Osteoblast (primary cell): ENCODE measurements around the gene SAXO1. TPM values are rescaled to one million over a fixed set of nuclear protein-coding genes. Genes with fewer than 3 reads are reported as not detected.

Experiments
- DNase-seq: peaks from one replicate; pipeline ENCODE4 v3.0.0; 2011; ENCODE audit warnings: low spot score, mixed read lengths; ENCODE audit not compliant: insufficient read length; ENCODE audit errors: missing footprints
- H2AFZ ChIP-seq: 2 replicates; pipeline ENCODE4 v1.6.0; 2011; ENCODE audit warnings: mild to moderate bottlenecking, low read length
- H3K27ac ChIP-seq: 2 replicates; pipeline ENCODE4 v1.5.1; 2011; ENCODE audit warnings: mild to moderate bottlenecking, low read depth, low read length, moderate library complexity
- H3K27me3 ChIP-seq: 2 replicates; pipeline ENCODE4 v1.6.0; 2012; ENCODE audit warnings: mild to moderate bottlenecking, control low read depth, inconsistent platforms, low read length, moderate library complexity; ENCODE audit not compliant: insufficient read depth
- H3K36me3 ChIP-seq: 2 replicates; pipeline ENCODE4 v1.5.1; 2011; ENCODE audit warnings: mild to moderate bottlenecking, low read length, control low read depth, moderate library complexity; ENCODE audit not compliant: insufficient read depth
- H3K4me1 ChIP-seq: 2 replicates; pipeline ENCODE4 v1.5.1; 2011; ENCODE audit warnings: mild to moderate bottlenecking, low read length, control low read depth, moderate library complexity; ENCODE audit not compliant: insufficient read depth
- H3K4me2 ChIP-seq: 2 replicates; pipeline ENCODE4 v1.6.0; 2011; ENCODE audit warnings: mild to moderate bottlenecking, low read length; ENCODE audit not compliant: insufficient read depth
- H3K4me3 ChIP-seq: fragments of 200-600 bp; sonication (generic); 3 replicates; pipeline ENCODE4 v1.5.1; 2012; ENCODE audit warnings: mild to moderate bottlenecking, low read length, inconsistent platforms; ENCODE audit not compliant: insufficient read depth
- H3K79me2 ChIP-seq: 2 replicates; pipeline ENCODE4 v1.6.0; 2012; ENCODE audit warnings: mild to moderate bottlenecking, low read length, control low read depth, inconsistent platforms; ENCODE audit not compliant: insufficient read depth
- H3K9me3 ChIP-seq: 2 replicates; pipeline ENCODE4 v1.5.1; 2011; ENCODE audit warnings: low read depth, low read length, control low read depth
- H4K20me1 ChIP-seq: 2 replicates; pipeline ENCODE4 v1.6.0; 2012; ENCODE audit warnings: mild to moderate bottlenecking, low read length, control low read depth; ENCODE audit not compliant: insufficient read depth
- total RNA-seq: library from RNA; depleted of rRNA; stranded (reverse); fragments of >200 nt; gene quantifications from 2 replicates; pipeline ENCODE4 v1.2.3, GENCODE V29; 2012
- TF ChIP-seq, protein P1 (sequence below): IDR thresholded peaks from 2 replicates; pipeline ENCODE4 v1.5.1; 2011; ENCODE audit warnings: mild to moderate bottlenecking, low read depth, low read length, moderate library complexity; ENCODE audit errors: extremely low read depth

Gene SAXO1
- total RNA-seq, 1 donor, result under 0.01 TPM

DNA sequence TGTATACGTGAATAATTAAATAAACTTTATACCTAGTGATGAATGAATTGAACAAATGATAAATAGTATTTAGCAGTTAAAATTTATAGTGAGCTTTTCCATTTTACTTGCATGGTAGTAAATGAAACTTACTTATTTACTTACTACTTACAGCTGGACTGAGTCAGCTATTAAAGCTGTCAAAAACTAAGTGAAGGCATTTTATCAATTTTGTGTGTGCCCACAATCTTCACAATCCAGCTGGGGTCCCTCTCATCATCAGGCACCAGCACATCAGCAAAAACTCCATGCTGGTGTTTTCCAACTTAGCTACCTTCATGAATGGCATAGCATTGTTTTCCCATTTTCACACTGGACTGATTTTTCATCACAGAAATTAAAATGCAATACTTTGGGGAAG, 81.1 kb downstream of the SAXO1 start:
- DNase-seq, result no peak
- H3K79me2 ChIP-seq, result no peaks in the 10 kb centered on the region
- peaks cover 3% of the 10 kb centered on the region for H3K4me1 ChIP-seq
- no peak overlapping the region for H3K4me3 ChIP-seq
- H3K27me3 ChIP-seq, result peaks cover 13% of the 10 kb centered on the region
- H3K36me3 ChIP-seq, result no peaks in the 10 kb centered on the region
- H3K9me3 ChIP-seq, result no peaks in the 10 kb centered on the region
- no peak overlapping the region for H2AFZ ChIP-seq
- no peak overlapping the region for H3K4me2 ChIP-seq
- TF ChIP-seq, protein P1, sequence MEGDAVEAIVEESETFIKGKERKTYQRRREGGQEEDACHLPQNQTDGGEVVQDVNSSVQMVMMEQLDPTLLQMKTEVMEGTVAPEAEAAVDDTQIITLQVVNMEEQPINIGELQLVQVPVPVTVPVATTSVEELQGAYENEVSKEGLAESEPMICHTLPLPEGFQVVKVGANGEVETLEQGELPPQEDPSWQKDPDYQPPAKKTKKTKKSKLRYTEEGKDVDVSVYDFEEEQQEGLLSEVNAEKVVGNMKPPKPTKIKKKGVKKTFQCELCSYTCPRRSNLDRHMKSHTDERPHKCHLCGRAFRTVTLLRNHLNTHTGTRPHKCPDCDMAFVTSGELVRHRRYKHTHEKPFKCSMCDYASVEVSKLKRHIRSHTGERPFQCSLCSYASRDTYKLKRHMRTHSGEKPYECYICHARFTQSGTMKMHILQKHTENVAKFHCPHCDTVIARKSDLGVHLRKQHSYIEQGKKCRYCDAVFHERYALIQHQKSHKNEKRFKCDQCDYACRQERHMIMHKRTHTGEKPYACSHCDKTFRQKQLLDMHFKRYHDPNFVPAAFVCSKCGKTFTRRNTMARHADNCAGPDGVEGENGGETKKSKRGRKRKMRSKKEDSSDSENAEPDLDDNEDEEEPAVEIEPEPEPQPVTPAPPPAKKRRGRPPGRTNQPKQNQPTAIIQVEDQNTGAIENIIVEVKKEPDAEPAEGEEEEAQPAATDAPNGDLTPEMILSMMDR, result no peak
- H4K20me1 ChIP-seq, result no peaks in the 10 kb centered on the region
- H3K27ac ChIP-seq, result no peak overlapping the region

DNA sequence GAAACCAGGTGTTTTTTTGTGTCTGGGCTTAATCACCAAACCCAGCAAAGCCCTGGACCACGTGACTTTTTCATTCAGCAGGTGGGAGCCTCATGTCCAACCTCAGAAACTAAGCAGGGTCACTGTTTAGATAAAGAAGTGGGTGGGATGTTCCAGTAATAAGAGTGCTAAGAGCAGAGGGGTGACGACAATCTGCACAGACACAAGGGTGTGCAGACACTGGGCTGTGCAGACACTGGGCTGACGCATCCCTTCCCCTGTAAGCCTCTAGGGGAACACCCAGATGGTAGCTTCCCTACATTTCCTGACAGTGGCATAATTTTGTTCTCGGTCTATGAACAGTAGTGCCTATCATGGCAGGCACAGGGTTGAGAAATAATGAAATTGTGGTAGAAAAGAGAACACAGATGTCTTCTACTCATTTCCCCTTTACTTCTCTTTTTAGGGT, 85.1 kb downstream of the SAXO1 start:
- no peaks in the 10 kb centered on the region for H3K9me3 ChIP-seq
- no peak overlapping the region for H3K27ac ChIP-seq
- H3K36me3 ChIP-seq, result no peaks in the 10 kb centered on the region
- H3K27me3 ChIP-seq, result peaks cover 6% of the 10 kb centered on the region
- H3K79me2 ChIP-seq, result no peaks in the 10 kb centered on the region
- no peak for DNase-seq
- no peaks in the 10 kb centered on the region for H4K20me1 ChIP-seq
- H3K4me3 ChIP-seq, result no peak overlapping the region
- H2AFZ ChIP-seq, result no peak overlapping the region
- H3K4me2 ChIP-seq, result no peak overlapping the region
- peaks cover 3% of the 10 kb centered on the region for H3K4me1 ChIP-seq
- TF ChIP-seq, protein P1, result no peak

GRCh38 chr9:18942801-18943200, 90.2 kb downstream of the SAXO1 start:
- no peak overlapping the region for H2AFZ ChIP-seq
- DNase-seq, result no peak
- no peaks in the 10 kb centered on the region for H3K79me2 ChIP-seq
- H3K9me3 ChIP-seq, result no peaks in the 10 kb centered on the region
- no peak overlapping the region for H3K4me2 ChIP-seq
- TF ChIP-seq, protein P1, result no peak
- H3K36me3 ChIP-seq, result no peaks in the 10 kb centered on the region
- no peaks in the 10 kb centered on the region for H3K27me3 ChIP-seq
- H3K4me3 ChIP-seq, result no peak overlapping the region
- H3K27ac ChIP-seq, result no peak overlapping the region
- no peaks in the 10 kb centered on the region for H3K4me1 ChIP-seq
- H4K20me1 ChIP-seq, result no peaks in the 10 kb centered on the region

DNA sequence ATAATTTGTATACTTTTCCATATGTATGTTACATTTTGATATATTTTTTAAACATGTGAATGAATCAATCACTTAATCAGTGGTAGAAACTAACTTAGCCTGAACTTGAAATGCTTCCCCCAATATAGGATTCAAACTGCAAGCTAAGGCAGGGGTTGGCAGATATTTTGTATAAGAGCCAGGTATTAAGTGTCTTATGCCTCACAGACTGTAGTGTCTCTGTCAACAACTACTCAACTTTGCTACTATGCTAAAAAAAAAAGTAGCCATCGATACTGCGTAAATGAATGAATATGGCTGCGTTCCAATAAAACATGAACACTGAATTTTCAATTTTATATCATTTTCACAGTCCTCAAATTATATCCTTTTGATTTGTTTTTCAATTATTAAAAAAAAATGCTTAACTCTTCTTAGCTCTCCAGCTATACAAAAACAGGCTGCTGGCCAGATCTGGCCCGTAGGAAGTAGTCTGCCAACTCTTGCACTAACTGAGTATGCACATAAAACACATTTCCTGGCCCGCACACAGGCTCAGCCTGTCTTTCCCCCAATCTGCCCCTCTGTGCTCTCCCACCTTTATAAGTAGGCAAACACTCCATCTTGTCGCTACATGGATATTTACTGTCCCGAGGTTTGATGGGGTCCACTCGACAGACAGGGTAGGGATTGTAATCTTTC, 91.8 kb downstream of the SAXO1 start:
- no peak overlapping the region for H3K27ac ChIP-seq
- H3K36me3 ChIP-seq, result no peaks in the 10 kb centered on the region
- no peak overlapping the region for H3K4me2 ChIP-seq
- no peaks in the 10 kb centered on the region for H3K79me2 ChIP-seq
- no peak for DNase-seq
- H4K20me1 ChIP-seq, result no peaks in the 10 kb centered on the region
- TF ChIP-seq, protein P1, result no peak
- H2AFZ ChIP-seq, result no peak overlapping the region
- H3K9me3 ChIP-seq, result no peaks in the 10 kb centered on the region
- H3K27me3 ChIP-seq, result no peaks in the 10 kb centered on the region
- H3K4me1 ChIP-seq, result peaks cover under 1% of the 10 kb centered on the region
- H3K4me3 ChIP-seq, result no peak overlapping the region
